ENCODE results near the gene BMP7.
"Not testable (repeated sequence)": the region's sequence is repeated elsewhere in the genome, so short reads cannot be mapped to it uniquely, and the experiment has no call there.

Gene BMP7

DNA sequence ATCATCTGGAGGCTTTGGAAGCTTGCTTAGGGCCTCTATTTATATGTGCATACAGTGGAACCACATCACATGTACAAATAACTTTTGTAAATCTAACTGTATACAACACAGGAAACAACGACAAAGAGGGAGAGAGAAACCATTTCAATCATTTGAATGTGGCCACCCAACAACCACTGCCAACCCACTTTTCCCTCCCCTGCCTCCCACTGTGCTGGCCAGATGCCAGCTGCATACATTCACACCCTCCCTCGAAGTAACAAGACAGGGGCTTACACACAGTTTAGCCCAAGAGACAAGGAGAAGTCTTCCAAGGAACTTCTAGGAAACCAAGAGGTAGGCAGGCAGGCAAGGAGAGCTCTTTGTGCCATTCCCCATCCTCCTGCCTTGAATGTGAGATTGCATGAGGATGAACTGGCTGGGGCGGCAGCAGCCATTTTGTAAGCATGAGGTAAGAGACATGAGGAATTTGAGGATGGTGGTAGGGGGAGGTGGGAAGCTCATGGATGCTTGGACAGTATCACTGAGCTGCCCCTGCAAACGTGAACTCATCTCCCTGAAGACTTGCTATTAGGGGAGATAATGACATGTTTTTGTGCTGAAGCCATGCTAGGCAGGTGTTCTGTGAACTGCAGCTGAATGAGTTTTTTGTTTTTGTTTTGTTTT lies 18.2 kb downstream of the BMP7 start:
- no peak for DNase-seq

DNA sequence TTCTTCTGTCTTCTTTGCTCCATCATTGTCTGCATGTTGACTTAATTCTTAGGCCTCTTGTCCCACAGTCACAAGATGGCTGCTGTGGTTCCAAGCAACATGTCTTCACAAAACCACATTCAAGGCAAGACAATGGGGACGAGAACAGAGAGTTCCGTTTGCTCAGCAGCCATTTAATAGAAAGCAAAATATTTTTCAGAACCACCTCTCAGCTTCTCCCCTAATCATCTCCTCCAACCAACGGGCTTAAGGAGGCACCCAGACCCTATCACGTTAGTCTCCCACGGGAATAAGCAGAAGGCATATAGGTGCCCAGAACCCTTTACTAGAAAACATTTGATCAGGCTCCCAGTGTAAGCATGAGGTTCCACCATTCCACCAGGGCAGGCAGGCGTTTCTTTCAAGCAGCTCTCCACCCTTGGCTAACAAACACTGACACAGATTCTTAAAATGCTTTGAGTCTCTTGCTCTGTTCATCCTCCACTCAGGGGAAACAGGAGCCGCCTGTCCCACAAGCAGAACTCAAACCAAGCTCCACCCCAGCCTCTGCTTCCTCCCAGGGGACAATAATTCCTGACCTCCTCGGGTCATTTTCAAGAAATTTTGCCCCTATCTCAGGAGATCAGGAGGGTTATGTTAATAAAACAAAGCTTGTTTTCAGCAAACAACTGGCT lies 19.0 kb downstream of the BMP7 start:
- no peak for DNase-seq

DNA sequence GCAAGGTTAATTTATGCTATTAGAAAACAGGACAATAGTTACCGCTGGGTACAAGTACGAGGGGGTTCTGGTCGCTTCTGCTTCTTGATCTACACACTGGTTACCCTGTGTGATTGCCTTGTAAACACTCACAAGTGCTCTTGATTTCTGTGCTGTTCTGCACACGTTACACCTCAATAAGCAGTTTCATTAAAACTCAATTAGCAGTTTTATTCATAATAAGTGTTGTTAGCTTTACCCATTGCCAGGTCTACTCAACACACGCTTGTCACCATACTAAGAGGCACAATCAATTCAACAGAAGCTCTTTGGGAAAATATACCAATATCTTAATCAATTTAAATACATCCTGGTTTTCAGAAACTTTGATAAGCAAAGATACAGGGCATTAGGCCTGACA lies 20.4 kb downstream of the BMP7 start:
- no peak for DNase-seq

DNA sequence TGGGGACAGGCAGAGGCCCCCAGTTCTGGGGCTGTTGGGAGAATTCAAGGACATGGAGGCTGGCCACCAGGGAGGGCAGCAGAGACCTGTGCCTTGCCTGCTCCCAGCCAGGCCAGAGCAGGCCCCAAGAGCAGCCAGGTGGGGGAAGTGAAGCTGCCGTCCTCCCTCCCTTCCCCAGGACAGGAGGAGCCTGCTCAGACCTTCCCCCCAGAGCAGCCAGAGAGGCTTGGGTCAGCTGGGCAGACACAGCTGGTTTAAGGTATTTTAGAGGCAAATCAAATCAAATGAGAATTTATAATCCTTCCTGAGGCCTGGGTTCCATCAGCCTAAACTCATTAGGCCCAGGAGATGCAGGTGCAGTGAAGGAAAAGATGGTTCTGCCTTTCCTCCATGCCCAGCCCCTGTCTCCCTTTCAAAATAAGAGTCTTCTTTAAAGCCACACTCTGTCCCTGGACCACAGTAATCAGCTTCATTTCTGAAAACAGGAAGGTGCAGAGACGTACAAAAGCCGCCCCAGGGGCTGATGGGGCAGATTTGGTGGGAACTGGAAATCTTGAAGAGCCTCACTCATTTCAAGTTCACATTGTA lies 21.7 kb downstream of the BMP7 start:
- DNase-seq, result no peak

DNA sequence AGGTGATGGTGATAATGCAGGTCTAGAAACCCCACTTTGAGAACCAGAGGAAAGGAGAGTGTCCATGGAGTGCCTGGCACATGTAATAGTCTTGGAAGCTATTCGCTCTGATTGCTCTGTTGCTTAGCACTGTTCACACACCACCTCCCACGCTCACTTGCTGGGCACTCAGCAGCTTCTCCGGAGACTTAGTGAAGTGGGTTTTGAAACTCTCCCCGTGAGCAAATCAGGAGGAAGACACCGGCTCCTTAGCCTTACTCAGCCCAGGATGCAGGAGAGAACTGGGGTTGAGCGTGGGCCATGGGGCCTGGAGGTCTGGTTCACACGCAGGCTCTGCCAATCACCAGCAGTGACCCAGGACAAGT lies 22.2 kb downstream of the BMP7 start:
- DNase-seq, result no peak

DNA sequence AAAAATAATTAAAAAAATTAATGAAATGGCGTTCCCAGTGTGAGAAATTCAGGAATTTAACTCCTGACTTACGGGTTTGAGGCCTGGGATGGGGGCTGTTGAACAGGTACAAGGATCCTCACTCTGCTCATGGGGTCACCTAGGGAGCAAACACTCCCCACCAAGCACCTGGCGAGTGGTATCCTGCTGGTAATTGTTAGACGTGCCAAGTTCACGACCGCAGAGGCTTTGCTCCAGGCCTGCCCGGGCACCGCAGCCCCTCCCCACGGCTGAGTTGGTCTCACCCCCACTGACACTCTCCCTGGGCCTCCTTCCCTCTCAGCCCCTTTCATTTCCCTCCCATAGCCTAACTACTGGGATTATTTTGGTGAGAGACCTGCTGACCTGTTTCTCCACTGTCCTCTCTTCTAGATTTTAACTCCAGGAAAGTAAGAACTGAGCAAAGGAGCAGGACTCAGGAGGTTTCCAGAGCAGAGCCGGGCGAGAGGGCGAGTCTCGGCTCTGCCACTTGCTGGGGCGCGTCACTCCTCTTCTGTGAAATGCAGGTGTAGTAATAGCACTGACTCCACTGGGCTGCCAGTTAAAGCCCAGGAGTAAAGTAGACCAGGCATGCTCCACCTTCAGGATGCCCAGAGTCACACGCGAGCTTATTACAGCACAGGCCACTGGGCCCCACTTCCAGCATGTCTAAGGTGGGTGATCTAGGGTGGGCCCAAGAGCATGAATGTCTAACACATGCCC lies 22.8 kb downstream of the BMP7 start:
- DNase-seq, result no peak

DNA sequence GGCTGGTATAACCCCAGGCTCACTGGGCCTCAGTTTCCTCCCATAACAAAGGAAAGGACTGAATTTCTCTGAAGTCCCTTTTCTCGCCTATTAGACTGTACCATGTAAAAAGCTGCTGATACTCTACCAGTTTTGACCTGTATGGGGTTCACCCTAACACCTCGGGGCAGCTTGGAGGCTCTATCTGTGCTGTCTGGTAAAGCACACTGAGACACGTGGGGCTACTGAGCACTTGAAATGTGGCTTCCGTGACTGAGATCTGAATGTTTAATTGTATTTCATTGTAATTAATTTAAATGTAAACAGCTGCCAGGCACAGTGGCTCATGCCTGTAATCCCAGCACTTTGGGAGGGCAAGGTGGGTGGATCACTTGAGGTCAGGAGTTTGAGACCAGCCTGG lies 24.0 kb downstream of the BMP7 start:
- no peak for DNase-seq

DNA sequence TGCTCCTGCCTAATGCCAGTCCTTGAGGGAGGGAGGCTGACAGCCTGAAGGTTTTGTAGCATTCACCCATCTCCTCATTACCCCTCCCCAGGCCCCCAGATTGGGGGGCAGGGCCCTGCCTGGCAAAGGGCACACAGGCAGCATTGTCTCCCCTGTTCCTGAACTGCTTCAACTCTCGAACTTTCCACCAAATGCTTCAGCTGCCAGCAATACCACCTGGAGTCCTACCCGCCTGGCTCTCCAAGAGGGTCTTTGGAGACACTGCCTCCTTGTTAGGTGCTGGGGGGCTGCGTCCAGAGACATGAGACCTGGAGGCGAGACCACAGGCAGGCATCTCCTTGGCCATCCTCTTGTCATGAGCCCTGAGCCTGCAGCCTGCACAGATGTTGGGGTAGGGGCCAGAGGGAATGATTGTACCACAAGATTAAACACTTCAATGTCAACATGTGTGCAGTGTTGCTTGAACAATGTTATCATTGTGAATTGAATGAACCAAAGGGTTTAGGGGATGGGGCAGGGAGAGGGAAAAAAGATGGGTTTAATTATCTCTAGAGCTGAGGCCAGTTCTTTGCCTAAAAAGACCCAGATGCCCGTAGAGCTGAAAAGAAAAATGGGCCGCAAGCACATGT lies 25.0 kb downstream of the BMP7 start:
- no peak for DNase-seq

DNA sequence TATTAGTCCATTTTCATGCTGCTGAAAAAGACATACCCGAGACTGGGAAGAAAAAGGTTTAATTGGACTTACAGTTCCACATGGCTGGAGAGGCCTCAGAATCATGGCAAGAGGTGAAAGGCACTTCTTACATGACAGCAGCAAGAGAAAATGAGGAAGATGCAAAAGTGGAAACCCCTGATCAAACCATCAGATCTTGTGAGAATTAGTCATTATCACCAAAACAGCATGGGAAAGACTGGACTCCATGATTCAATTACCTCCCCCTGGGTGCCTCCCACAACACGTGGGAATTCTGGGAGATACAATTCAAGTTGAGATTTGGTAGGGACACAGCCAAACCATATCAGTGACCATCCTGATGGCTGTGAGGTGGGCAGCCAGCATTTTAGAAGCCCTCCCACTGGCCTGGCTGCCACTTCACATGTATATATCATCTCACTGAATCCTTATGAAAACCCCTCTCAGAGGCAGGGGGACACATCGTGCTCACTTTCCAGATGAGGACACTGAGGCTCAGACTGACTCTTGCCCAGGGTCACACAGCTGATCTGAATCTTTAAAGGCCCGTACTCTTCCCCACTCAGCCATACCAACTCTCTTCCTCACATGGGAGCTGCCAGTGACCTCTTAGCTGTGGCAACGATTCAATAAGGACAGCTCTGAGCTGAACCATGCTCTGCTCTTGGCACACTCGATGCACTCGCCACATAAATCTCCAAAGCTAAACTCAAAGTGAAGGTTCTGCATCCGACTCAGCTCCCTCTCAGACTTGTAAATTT lies 25.7 kb downstream of the BMP7 start:
- no peak for DNase-seq

DNA sequence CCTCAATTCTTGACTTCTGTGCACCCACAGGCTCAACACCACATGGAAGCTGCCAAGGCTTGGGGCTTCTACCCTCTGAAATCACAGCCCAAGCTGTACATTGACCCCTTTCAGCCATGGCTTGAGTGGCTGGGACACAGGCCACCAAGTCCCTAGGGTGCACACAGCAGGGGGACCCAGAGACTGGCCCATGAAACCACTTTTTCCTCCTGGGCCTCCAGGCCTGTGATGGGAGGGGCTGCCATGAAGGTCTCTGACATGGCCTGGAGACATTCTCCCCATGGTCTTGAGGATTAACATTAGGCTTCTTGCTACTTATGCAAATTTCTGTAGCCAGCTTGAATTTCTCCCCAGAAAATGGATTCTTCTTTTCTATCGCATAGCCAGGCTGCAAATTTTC lies 26.7 kb downstream of the BMP7 start:
- not testable (repeated sequence) for DNase-seq

DNA sequence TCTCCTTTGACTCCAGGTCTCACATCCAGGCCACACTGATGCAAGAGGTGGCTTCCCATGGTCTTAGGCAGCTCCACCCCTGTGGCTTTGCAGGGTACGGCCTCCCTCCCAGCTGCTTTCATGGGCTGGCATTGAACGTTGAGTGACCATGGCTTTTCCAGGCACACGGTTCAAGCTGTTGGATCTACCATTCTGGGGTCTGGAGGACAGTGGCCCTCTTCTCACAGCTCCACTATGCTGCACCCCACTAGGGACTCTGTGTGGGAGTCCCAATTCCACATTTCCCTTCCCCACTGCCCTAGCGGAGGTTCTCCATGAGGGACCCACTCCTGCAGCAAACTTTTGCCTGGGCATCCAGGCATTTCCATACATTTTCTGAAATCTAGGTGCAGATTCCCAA lies 27.1 kb downstream of the BMP7 start:
- DNase-seq, result not testable (repeated sequence)

DNA sequence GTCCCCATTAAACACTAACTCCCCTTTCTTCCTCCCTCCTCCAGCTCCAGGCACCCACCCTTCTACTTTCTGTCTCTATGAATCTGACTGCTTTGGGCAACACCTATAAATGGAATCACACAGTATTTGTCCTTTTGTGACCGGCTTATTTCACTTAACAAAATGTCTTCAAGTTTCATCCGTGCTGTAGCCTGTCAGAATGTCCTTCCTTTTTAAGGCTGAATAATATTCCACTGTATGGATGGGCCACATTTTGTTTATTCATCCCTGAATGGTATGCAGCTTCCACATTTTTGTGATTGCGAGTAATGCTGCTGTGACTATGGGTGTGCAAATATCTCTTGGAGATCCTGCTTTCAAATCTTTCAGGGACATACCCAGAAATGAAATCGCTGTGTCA lies 28.4 kb downstream of the BMP7 start:
- no peak for DNase-seq

DNA sequence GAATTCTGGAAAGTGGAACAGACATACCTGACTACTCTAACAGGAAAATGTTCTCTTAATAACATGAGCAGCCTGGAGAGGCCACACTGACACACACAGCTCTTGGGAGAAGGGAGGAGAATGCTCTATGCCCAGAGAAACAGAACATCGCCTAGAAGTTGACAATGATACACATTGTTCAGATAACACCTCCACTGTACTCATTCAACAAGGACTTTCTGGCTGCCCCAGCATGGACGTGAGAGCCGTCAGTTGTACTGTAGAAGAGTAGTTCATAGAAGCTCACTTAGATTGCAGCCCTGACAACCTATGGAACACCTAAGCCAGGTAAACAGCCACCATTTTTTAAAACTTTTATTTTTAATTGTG lies 28.9 kb downstream of the BMP7 start:
- no peak for DNase-seq

DNA sequence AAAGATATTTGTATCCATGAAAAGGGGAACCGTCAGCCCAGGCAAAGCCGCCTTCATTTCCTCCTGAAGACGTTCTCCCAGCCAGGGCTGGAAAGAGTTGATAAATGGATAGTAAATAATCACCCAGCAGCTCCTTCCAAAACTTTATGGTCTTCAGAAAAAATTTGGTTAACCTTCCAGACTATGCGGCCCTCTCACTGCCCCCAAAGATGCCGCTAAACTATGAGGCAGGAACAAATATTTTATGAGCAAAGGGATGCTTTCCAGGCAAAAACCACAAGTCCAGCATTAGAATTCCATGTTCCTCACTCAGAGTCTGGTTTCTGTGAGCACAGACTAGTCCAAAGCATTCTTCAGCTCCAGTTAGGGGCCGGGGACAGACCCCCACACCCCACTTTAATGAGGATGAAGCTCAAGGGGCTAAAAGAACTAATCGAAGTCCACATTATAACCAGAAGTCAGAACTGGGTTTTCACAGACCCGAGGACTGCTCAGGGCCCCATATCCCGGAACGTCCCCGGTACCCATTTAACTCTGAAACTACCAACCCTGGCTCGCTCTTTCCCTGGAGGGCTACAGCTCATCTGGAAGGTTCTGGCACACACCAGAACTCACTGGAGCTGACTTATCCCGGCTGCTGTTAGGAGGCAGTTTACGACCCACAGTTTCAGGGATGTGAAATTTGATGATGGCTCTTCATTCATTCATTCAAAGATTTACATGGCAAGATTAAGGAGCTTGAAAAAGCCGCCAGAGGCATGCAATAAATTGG lies 29.4 kb downstream of the BMP7 start:
- no peak for DNase-seq

DNA sequence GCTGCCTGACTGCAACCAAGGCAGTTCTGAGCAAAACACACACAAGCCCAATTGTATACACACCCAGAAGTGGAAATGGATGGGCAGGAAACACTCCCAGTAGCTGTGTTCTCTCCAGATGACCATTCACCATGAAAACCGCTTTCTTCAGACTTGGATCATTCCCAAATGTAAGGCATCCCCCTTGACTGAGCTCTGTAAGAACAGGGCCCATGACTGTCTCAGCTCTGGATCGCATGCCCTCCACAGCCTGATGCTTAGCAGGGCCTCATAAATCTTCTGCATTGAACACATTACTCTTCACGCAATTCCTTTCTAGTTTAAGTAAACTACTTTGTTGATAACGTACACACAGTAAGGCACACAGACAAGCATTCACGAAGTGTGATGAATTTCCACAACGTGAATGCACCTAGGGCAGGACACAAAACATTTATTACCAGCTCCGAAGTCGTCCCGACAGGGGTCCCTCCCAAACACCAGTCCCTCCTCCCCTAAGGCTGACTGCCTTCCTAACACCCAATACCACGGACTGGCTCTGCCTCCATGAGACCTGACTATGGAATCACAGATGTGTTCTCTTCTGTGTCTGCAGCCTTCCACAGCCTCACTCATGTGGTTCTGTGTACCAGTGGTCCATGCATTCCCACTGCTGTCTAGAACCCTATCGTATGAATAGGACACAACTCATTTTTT lies 31.7 kb downstream of the BMP7 start:
- no peak for DNase-seq

DNA sequence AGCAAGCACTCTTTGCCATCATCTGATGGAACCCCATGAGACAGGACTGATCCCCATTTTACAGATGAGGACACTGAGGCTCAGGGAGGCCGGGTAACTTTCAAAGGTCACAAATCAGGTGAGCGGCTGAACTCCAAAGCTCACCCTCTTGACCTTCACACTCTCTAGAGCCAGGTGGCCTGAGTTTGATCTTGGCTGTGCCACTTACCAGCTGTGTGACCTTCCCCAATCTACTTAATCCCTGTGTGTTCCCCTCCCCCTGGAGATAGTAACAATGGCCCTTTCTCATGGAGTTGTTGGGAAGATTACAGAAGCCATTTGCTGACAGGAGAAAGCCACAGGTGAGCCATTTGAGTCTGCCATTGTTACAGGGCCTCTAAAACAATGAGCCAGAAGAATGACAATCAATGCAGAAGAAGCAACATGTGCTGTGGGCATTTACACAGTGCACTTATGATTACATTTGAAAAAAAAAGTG lies 34.5 kb downstream of the BMP7 start:
- no peak for DNase-seq

DNA sequence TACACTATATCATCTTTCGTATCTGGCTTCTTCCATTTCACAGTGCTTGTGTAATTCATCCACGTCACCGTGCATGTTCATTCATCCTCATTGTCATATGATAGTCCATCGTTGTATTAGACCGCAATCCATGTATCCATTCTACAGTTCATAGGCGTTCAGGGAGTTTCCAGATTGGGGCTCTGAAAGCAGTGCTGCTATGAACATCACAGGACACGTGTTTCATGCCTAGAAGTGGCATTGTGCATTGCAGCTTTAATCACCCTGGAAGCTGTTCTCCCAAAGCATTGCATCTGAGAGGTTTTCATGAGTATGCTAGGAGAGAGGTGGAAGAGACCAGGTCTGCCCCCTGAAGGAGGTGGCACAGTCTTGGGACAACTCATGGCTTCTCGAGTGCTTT lies 35.3 kb downstream of the BMP7 start:
- DNase-seq, result no peak

DNA sequence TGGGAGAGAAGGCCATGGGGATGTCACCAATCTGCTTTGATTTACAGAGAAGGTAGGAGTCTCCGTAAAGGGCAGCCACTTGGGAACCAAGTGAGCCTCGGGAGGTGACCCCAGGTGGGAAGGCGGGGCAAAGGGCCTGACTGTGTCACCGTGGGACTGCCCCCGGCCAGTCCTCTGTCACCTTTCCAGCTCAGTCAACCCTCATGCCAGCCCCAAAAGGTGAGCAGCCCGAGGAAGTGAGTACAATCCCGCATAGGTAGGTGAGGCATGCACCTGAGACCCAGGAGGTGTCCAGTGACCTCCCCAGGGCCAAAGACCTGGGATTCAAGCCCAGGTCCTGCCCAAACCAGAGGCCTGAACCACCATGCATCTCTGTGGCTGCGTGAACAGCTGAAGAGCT lies 36.2 kb downstream of the BMP7 start:
- DNase-seq, result no peak

DNA sequence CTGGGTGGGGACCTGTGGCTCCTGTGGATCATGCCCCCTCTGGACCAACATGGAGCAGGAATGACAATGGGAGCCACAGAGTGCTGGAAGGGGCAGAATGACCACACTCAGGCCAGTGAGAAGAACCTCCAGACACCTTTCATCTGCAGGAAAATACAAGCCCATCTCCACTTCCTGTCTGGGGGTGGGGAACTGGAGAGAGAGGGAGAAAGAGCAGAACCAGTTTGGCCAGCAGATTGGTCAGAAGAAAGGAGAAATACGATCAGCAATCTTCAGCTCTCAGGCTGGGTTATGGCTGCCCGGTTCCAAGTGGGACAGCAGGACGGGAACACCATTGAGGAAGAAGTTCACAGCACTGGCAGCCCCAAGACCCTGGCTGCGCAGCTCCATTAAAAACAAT lies 37.0 kb downstream of the BMP7 start:
- DNase-seq, result no peak

DNA sequence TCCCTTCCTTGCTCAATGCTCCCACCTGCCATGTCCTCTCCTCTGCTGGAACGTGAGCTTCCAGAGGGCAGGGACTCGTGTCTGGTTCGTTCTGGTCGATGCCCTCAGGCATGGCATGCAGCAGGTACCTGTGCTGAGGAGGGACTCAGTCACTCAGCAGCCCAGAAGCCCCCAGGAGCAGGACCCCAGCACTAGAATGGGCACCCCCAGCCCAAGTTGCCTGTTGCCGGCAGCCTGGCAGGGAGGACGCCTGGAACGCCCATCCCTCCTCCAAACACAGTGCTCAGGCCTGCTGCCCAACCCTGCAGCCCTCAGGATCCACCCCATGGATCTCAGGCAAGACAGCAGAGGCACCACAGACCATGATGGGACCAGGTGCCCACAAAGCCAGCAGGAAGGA lies 40.6 kb downstream of the BMP7 start:
- no peak for DNase-seq

DNA sequence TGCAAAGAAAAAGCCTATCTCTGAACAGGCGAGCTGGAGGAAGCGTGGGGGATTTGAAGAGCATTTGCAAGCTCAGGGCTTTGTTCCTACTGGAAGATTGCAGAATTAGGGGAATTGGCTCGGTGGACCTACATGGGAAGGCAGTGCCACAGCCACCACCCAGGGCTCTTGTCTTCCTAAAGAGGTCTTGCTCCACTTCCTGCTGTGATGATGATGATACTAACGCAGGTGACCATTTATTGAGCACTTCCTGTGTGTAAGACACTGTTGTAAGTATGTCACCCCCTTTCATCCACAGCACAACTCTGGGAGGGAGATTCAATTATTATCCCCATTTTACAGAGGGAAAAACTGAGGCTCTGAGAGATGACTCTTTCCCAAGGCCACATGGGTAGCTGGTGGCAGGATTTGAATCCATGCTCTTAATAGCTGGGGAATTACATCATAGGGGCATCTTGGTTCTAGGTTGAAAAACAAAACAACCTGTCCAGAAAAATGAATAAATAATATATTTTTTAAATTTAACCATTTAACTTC lies 41.2 kb downstream of the BMP7 start:
- no peak for DNase-seq
